ENCODE results near the gene TMEM43.
"Not testable (repeated sequence)": the region's sequence is repeated elsewhere in the genome, so short reads cannot be mapped to it uniquely, and the experiment has no call there.

TMEM43 gene

DNA sequence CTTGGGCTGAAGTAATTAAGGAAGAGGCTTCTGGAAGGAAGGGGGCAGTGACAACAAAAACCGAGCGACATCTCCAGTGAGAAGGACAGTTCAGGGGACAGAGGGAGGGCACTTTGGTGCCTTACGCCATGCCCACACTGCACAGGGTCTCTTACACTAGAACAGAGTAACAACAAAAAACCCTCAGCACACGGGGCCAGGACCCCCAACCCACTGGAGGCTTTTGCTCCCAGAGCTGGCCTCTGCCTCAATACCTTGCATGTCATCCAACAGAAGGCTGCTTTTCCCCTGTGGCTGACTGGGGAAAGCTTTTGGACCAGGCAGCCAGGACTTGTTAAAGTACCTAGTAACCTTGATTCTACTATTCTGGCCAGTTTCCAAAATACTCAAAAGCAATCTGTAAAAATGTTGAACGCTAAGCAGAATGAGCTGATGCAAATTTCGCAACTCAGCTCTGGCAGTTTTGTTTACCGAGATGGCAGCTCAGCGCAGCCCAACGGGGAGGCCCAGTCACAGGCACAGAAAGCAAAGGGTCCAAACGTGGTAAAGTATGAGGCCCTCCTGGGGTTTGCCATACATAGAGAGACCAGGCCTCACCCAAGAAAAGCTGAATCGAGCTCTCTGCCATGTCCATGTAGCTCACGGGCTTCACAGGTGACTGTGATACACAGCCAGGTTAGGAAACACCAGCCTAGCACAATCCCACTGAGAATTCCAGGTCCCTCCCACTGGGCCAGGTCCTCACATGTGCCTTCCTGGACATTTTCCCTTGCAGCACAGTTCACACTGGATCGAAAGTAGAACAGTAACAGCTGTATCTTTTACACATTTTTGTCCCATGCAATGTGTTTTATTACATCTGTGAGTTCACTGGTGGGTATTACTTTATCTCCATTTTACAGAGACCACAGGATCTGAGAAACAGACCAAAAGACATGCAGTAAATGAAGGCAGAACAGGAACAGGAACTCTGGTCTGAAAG, 6.2 kb upstream of the TMEM43 start:
- POLR2A ChIA-PET: no interaction called here
- TF ChIP-seq, protein P1, sequence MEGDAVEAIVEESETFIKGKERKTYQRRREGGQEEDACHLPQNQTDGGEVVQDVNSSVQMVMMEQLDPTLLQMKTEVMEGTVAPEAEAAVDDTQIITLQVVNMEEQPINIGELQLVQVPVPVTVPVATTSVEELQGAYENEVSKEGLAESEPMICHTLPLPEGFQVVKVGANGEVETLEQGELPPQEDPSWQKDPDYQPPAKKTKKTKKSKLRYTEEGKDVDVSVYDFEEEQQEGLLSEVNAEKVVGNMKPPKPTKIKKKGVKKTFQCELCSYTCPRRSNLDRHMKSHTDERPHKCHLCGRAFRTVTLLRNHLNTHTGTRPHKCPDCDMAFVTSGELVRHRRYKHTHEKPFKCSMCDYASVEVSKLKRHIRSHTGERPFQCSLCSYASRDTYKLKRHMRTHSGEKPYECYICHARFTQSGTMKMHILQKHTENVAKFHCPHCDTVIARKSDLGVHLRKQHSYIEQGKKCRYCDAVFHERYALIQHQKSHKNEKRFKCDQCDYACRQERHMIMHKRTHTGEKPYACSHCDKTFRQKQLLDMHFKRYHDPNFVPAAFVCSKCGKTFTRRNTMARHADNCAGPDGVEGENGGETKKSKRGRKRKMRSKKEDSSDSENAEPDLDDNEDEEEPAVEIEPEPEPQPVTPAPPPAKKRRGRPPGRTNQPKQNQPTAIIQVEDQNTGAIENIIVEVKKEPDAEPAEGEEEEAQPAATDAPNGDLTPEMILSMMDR (IDR thresholded peaks at IDR 0.05; ENCODE audit: control extremely low read depth, extremely low read depth, low read depth, missing control alignments): no peak
- no peak for DNase-seq (ENCODE audit: extremely low spot score)
- CTCF ChIA-PET: interaction anchor here (0.8 to 1.1 kb wide), 2 partner anchors 222 to 467 kb away, joined by 3 read pairs; no protein-coding TSS in a partner anchor

DNA sequence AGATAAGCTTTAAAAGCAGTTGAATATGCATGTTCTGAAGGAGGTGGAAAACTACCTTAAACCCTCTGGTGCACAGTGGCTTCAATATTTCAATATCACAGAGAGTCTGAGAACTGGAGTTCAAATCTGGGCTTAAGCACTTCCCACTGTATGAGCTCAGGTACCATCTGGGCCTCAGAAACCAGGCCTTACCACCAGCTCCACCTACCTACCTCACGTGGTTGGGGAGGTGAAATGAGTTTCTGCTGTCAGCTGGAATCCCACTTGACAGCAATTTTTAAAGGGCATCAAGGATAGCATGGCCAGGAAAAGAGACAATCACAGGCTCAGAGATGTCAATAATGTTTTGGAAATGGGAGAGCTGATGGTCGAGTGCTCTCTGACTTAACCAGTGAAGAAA, 5.2 kb upstream of the TMEM43 start:
- ChIA-PET POLR2A (no interaction called here), CTCF (interaction anchor here (1.1 to 1.2 kb wide), 2 partner anchors 462 to 468 kb away, joined by 3 read pairs; no protein-coding TSS in a partner anchor)
- TF ChIP-seq, protein P1 (IDR thresholded peaks at IDR 0.05; ENCODE audit: control extremely low read depth, extremely low read depth, low read depth, missing control alignments): no peak
- no peak for DNase-seq (ENCODE audit: extremely low spot score)

DNA sequence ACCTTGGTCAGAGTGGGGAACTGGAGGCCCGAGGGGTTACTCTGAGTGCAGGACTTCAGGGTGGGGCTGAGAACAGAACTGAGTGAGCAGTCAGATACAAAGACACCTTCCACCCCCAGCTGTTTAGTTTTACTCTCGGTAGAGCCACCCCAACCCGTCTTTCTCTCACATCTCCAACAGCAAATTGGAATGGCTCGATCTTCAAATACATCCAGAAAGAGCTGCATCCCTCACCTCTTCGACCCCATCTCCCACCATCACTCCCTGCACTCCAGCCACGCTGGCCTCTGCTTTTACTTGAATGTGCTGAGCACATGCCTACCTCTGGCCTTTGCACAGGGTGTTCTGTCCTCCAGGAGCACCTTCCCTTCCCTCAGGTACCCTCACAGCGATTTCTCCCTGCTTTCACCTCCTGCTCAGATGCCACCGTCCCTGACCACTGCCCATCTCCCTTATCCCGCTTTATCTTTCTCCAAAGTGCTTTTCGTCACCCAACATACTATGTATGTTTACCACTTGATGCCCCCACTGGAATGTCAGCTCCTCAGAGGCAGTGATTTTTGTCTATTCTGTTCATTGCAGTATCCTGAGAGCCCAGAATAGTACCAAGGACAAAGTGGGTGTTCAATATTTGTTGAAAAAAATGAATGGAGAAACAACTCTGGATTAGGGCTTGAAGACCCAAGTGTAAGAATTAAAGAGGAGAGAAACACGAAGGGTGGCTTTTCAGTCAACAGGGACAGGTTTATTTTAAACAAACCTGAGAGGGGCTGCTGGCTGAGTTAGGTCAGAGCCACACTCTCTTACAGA, 4.5 kb upstream of the TMEM43 start:
- no peak for DNase-seq (ENCODE audit: extremely low spot score)
- CTCF ChIA-PET: interaction anchor here (1.1 to 1.2 kb wide), 2 partner anchors 463 to 469 kb away, joined by 3 read pairs; no protein-coding TSS in a partner anchor
- TF ChIP-seq, protein P1 (IDR thresholded peaks at IDR 0.05; ENCODE audit: control extremely low read depth, extremely low read depth, low read depth, missing control alignments): no peak
- POLR2A ChIA-PET: no interaction called here

DNA sequence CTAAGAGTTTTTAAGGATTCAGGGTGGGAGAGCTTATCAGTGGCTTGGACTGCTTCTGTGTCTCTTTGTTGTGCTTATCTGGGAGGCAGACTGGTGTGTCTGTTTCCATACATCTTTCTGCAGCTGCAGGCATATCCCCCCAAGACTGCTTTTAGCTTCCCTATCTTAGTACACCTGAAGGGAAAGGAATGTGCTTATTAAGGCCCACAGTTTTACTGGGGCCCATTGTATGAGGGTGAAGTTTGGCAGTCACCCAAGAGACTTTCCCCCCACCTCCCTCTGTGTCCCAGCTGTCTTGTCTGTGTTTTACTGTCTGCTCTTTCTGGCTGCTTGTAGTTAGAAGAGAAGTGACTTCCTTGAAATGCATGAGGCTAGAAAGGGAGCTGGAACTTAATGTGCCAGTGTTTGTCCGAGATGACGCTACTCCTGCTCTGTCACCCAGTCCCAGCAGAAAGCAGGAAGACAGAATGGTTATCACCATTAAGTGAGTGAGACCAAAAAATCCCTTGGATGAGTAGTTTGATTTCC, 3.9 kb upstream of the TMEM43 start:
- POLR2A ChIA-PET; DNase-seq (ENCODE audit: extremely low spot score); CTCF ChIA-PET: not testable (repeated sequence)

DNA sequence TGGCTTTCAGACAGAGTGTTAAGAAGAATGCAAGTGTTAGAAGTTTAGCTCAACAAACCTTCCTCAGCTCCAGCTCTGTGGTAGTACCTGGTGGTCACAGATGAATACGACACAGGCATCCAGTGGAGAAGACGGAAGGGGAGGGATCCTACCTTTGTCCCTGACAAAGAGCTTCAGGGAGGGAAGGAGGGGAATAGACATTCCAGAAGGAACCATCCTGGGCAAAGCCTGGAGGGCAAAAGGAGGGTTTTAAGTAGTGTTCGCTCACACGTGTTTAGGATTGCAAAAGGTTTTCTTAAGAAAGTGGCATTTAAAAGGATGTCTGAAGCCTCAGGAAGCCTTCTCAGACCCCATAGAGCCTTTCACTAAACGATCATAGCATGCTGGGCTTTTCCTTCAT, 3.0 kb upstream of the TMEM43 start:
- DNase-seq (ENCODE audit: extremely low spot score): no peak
- POLR2A ChIA-PET: interaction anchor here (0.9 kb wide), 1 partner anchor 57 kb away, joined by 10 read pairs; the partner anchor contains the start of genes LSM3 and XPC
- TF ChIP-seq, protein P1 (IDR thresholded peaks at IDR 0.05; ENCODE audit: control extremely low read depth, extremely low read depth, low read depth, missing control alignments): no peak
- CTCF ChIA-PET: interaction anchor here (1.0 kb wide), 1 partner anchor 669 kb away, joined by 3 read pairs; no protein-coding TSS in a partner anchor

DNA sequence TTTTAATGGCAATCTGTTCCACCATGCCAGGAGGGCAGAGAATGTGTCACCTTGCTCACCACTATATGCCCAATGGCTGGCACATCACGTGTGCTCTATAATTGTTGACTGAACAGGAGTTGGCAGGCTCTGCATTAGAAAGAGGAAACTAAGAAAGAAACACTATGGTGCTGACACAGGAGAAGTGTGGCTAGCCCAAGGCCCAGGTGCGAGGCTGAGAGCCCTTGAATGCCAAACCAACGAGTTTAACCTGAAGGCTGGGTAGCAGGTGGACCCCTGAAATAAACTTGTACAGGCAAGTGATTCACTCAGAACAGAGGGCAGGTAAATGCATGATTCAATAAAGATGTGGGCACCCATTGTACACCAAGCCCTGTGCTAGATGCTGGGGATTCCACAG, 2.6 kb upstream of the TMEM43 start:
- DNase-seq (ENCODE audit: extremely low spot score): no peak
- TF ChIP-seq, protein P1 (IDR thresholded peaks at IDR 0.05; ENCODE audit: control extremely low read depth, extremely low read depth, low read depth, missing control alignments): no peak
- ChIA-PET CTCF (interaction anchor here (1.0 kb wide), 1 partner anchor 670 kb away, joined by 3 read pairs; no protein-coding TSS in a partner anchor), POLR2A (interaction anchor here (0.9 kb wide), 1 partner anchor 56 kb away, joined by 10 read pairs; the partner anchor contains the start of genes LSM3 and XPC)
